HG03095 (cell line): ENCODE measurements around the gene HS6ST2.
"Not testable (repeated sequence)": the region's sequence is repeated elsewhere in the genome, so short reads cannot be mapped to it uniquely, and the experiment has no call there.

Experiments used
- ATAC-seq: cut with Tn5 transposase; IDR thresholded peaks from one replicate; pipeline ENCODE4 v1.9.1; 2021; ENCODE audit warnings: moderate library complexity; ENCODE audit not compliant: unreplicated experiment

HS6ST2 gene

GRCh38 chrX:132945055-132945599 lies 13.3 kb downstream of the HS6ST2 start:
- not testable (repeated sequence) for ATAC-seq

GRCh38 chrX:132940727-132941327 lies 17.6 kb downstream of the HS6ST2 start:
- no peak for ATAC-seq

- no peak for ATAC-seq
Measured at GRCh38 chrX:132933170-132933569, 25.3 kb downstream of the HS6ST2 start.

- no peak for ATAC-seq
Measured at GRCh38 chrX:132924426-132924825, 34.0 kb downstream of the HS6ST2 start.

GRCh38 chrX:132918523-132918922 lies 39.9 kb downstream of the HS6ST2 start:
- no peak for ATAC-seq

- no peak for ATAC-seq
Measured at GRCh38 chrX:132916349-132916748, 42.1 kb downstream of the HS6ST2 start.

- ATAC-seq = no peak
Measured at GRCh38 chrX:132909643-132910042, 48.8 kb downstream of the HS6ST2 start.

- no peak for ATAC-seq
Measured at GRCh38 chrX:132908891-132909290, 49.5 kb downstream of the HS6ST2 start.

GRCh38 chrX:132900633-132901293 lies 57.7 kb downstream of the HS6ST2 start:
- no peak for ATAC-seq

GRCh38 chrX:132887569-132887968 lies 70.9 kb downstream of the HS6ST2 start:
- ATAC-seq = no peak

GRCh38 chrX:132883358-132883915 lies 75.0 kb downstream of the HS6ST2 start:
- ATAC-seq = no peak

- not testable (repeated sequence) for ATAC-seq
Measured at GRCh38 chrX:132880753-132881152, 77.7 kb downstream of the HS6ST2 start.

- no peak for ATAC-seq
Measured at GRCh38 chrX:132877954-132878536, 80.4 kb downstream of the HS6ST2 start.

- ATAC-seq = no peak
Measured at GRCh38 chrX:132876523-132877338, 81.7 kb downstream of the HS6ST2 start.

GRCh38 chrX:132875650-132876522 lies 82.5 kb downstream of the HS6ST2 start:
- ATAC-seq = no peak

GRCh38 chrX:132862562-132862961 lies 95.9 kb downstream of the HS6ST2 start:
- ATAC-seq = no peak

GRCh38 chrX:132861076-132861475 lies 97.4 kb downstream of the HS6ST2 start:
- no peak for ATAC-seq

- ATAC-seq = no peak
Measured at GRCh38 chrX:132860200-132860599, 98.2 kb downstream of the HS6ST2 start.

GRCh38 chrX:132858018-132858417 lies 100.4 kb downstream of the HS6ST2 start:
- no peak for ATAC-seq

- ATAC-seq = no peak
Measured at GRCh38 chrX:132855780-132856341, 102.6 kb downstream of the HS6ST2 start.
